Measurements from ENCODE around the gene TRIM33.
A peak's percentile ranks its signal among the peaks of the same experiment; 100 is the strongest.

TRIM33 gene

DNA sequence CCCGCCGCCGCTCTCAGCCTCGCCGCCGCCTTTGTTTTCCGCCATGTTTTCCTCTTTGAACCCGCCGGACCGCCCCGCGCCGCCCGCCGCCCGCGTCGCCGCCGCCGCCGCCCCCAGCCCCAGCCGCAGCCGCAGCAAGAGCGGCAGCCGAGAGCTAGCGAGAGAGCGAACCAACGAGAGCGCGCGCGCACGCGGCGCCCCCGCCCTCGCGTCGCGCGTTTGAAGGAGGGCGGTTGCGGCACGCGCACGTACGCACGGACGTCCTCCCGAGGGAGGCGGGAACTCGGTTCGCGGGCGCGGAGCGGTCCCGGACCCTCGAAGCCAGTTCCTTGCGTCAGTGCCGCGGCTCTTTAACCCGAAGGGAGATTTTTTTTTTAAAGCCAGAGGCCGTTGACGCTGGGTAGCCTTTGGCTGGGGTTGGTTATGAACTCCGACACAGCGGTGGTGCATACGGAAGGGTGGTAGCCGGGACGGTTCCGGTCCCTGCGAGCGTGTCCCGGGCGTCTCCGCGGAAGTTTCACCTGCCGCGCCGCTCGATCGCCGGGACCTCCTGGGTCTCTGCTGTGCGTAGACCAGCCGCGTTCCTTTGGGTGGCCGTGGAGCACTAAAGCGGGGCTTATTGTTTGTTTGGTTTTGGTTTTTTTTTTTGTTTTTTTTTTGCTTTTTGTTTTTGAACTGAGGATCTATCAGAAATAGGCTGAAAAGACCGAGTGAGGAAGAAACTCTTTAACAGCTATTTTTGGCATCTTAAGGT lies at the start of gene TRIM33:
TRIM33 (minus strand) TSS at position 172 of the 754 bp plus-strand sequence; CDS start at position 45, 127 bp downstream.
- DNase-seq (ENCODE audit: low read depth) = peak; percentile 86

DNA sequence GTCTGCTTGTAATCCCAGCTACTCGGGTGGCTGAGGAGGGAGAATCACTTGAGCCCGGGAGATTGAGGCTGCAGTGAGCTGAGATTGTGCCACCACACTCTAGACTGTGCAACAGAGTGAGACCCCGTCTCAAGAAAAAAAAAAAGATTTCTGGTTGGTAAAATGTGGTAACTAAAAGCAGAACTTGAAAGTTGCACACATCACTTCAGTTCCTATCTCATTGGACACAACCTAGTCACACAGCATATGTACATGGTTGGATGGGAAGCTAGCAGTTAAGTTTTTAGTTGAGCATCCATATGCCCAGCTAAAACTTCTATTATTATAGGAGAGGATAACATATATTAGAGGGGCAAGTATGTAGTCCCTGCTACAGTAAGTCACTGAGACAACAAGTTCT lies 48.4 kb upstream of the TRIM33 start:
- DNase-seq (ENCODE audit: low read depth) = no peak

DNA sequence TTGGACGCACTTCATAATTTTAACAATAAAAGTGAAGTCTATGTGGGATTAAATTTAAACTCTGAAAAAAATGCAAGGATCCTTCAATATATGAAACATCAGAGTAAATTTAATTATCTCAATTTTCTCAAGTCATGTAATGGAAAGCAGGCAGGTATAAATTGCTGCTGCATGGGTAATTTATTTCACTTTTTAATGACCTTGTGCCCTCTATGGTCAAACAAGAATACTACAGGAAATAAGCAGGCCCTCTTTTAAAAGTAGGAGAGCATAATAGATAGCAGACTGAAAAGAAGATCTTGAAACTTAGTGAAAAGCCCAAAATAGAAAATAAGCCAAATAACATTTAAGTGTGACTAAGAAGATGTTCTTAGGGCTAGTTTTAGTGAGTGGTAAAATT lies 47.5 kb upstream of the TRIM33 start:
- no peak for DNase-seq (ENCODE audit: low read depth)

DNA sequence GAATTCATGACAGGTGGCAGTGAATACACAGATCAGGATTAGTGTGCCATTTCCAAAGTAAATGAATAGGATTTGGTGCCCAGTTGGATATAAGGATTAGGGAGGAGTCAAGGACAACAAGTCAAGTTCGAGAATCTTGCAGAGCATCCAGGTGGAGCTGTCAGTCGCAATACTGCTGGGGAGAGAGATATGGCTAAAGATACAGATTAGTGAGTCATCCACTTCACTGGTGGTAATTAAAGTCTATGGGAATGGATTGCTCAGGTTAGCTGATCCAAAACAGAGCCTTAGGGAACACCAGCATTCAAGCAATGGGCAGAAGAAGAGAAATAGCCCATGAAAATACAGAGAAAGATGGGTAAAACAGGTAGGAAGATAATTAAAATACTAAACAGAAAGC lies 43.6 kb upstream of the TRIM33 start:
- DNase-seq (ENCODE audit: low read depth) = no peak

DNA sequence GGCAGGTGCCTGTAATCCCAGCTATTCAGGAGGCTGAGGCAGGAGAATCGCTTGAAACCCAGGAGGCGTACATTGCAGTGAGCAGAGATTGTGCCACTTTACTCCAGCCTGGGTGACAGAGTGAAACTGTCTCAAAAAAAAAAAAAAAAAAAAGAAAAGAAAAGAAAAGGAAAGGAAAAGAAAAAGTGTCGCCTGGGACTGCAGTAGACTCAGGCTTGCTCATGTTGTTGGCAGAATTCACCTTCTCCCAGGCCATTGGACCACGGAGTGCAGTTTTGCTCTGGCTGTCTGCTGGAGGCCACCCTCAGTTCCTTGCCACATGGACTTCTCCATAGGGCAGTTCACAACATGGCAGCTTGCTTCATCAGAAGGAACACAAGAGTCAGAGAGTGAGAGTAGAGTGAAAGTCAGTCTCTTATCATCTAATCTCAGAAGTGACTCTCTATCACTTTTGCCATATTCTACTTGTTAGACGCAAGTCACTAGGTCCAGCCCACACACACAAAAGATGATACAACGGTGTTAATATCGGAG lies 41.2 kb upstream of the TRIM33 start:
- no peak for DNase-seq (ENCODE audit: low read depth)

DNA sequence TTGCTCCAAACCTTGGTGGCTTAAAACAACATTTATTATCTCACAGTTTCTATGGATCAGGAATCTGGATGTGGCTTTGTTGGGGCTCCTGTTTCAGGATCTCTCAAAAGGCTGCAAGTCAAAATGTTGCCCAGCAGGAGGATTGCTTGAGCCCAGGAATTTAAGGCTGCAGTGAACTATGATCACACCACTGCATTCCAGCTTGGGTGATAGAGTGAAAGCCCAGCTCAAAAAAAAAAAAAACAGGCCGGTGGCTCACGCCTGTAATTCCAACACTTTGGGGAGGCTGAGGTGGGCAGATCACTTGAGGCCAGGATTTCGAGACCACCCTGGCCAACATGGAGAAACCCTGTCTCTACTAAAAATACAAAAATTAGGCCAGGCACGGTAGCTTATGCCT lies 40.4 kb upstream of the TRIM33 start:
- DNase-seq (ENCODE audit: low read depth) = no peak

DNA sequence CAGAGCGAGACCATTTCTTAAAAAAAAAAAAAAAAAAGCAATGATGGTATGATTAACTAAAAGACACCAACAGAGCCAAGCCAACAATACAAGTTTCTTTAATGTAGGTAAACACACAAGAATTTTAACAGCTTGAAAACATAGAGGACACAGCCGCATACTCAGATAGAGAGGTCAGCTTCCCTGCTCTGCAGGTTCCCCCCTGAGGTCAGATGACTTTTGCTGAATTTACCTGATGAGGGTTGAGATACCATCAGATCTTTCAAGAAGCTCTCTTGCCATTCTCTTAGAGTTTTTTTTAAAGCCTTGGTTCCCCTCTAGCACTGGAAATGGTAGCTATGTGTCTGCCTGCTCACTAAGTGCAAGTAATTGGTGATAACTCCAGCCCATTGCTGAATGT lies 39.3 kb upstream of the TRIM33 start:
- DNase-seq (ENCODE audit: low read depth) = no peak

DNA sequence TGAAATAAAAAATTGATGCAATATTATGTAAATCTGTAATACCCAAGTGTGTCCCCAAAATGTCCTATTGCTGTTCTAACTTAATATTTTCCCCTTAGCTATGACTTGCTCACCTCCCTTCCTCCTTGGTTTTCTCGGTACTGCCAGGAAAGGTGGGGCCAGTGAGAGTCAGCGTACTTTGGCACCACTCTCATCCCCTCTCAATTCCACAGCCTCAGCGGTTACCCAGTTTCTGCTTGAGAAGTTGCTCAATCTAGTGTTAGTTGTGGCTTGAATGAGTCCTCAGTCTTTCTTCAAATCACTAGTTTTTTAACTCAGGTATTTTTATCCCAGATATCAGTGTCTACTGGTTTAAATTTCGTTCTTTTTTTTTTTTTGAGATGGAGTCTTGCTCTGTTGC lies 38.1 kb upstream of the TRIM33 start:
- DNase-seq (ENCODE audit: low read depth) = no peak

DNA sequence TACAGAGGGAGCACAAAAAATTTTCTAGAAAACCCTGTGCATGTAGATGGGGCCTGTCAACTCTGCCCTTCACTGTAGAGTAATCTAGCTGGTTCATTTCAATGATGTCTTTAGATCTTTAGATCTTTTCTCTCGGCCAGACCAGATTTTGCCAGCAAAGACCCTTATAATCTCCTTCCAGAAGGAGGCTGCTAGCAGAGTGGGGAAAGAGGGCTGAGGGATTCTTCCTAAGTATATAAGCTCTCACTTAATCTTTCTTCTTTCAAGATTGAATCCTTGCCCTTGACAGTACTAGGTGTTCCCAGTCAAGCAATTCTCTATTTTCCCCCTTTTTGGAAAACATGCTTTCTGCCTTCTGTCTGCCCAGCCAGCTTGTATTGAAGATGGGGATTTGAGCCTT lies 36.1 kb upstream of the TRIM33 start:
- no peak for DNase-seq (ENCODE audit: low read depth)

DNA sequence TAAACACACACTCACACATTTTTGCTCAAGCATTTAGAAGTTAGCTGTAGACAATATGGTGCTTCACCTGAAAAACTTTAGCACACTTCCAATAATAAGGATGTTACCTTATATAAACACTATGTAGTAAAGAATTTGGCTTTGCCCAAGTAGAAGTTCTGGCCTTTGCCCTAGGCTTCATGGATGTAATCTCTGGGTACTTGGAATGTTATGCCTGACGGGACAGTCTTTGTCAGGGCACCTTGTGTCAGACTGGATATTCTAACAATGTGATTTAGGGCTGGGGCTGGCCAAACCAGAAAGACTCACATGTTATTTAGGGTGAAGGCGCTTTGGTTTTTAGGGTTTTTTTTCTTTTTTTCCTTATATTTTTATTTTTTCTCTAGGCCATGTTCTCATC lies 34.8 kb upstream of the TRIM33 start:
- DNase-seq (ENCODE audit: low read depth) = no peak

DNA sequence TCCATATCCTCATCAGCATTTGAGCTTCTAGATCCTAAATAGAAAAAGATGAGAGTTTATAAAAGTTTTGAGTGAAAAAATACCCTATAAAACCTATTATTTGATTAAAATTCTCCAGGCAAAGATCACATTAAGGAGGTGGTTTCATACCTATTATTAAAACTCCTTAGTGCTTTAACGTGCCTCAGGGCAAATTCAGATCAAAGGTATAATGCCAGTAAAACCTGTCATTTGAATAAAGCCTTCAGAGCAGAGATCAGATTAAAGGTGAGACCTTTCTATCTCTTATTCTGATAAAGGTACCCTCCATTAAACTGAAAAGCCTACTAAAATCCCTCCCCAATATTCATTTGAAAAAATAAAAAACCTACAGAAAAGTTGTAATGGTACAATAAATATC lies 34.3 kb upstream of the TRIM33 start:
- DNase-seq (ENCODE audit: low read depth) = no peak

DNA sequence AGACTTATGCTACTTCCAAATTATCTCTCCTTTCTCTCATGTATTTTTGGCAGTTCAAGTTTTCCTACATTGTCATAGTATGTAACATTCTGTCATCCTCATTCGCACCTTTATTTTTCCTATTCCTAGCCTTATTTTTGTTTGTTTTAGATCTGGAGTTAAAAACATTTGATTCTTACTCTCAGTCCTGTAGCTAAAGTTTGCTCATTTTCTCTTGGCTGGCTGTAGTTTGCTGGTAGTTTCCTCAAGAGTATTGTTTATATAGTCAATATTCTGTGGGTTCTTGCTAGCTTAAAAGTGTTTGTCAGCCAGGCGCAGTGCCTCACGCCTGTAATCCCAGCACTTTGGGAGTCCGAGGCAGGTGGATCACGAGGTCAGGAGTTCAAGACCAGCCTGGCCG lies 29.8 kb upstream of the TRIM33 start:
- DNase-seq (ENCODE audit: low read depth) = no peak

DNA sequence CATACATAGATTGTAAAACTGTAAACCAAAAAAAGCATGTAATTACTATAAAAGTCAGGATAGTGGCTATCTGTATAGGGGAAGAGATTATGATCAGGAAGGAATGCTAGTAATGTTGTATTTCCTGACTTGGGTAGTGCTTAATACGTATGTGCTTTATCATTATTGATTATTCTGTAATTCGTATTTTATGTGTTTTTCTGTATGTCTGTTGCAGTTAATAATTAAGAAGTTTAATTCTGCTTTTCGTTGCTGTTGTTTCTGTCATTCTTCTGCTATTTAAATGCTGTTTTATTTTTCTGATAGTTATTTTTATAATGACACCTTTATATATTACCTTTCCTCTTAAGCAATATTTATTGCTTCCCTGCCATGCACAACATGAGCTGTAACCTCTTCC lies 29.3 kb upstream of the TRIM33 start:
- DNase-seq (ENCODE audit: low read depth) = no peak

DNA sequence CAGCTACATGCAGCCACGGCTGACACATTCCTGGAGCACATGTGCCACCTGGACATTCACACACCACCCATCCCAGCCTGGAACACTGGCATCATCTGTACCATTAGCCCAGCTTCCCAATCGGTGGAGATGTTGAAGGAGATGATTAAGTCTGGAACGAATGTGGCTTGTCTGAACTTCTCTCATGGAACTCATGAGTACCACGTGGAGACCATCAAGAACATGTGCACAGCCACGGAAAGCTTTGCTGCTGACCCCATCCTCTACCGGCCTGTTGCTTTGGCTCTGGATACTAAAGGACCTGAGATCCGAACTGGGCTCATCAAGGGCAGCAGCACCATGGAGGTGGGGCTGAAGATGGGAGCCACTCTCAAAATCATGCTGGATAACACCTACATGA lies 25.0 kb upstream of the TRIM33 start:
- no peak for DNase-seq (ENCODE audit: low read depth)

DNA sequence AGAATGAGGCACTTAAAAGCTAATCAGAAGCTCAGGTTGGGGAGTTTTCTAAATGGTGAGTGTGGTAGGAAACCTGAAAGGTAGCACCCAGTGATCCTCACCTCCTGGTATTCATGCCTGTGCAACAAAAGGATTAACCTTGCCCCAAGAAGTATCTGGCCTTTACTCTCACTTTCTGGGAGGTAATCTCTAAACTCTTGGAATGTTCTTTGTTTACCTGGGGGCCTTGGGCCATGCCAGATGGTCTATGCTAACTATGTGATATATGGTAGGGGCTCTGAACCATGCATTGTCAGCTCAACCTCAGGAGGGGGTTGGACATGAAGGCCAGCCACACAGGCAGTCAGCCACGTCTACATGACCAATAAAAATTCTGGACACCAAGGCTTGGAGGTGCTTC lies 24.4 kb upstream of the TRIM33 start:
- DNase-seq (ENCODE audit: low read depth) = no peak

DNA sequence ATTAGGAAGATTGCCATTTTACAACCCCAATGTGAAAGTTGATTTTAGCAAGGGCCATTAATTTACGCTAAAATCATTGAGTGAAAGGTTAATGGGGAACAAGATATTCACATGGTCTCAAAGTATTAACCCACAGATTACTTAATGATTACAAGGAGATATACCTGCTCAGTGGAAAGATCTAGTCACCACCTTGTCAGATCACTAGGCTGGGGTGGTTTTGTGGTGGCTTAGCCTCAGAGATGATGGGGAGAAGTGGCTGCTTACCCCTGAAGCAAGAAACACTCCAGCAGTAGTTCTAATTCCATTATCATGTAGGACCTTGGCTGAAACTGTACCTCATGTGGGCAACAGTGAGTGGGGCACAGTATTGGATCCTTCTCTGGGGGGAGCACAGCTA lies 20.1 kb upstream of the TRIM33 start:
- no peak for DNase-seq (ENCODE audit: low read depth)

DNA sequence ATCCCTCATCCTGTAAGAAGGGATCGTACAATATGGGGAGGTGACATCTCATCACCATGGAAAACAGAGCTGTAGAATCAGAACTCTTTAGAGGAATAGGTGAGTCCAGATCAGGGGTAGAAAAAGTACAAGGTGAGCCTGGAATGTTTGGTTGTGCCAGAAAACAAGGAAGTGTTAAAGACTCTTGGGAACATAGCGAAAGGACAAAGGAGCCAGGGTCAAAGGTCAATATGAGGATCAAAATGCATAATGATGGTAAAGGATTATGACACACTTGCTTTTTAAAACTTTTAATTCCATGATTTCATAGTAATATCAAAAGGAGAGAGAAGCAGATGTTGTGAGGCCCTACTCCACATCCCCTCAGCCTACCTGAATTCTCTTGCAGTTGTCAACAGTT lies 19.2 kb upstream of the TRIM33 start:
- DNase-seq (ENCODE audit: low read depth) = no peak

DNA sequence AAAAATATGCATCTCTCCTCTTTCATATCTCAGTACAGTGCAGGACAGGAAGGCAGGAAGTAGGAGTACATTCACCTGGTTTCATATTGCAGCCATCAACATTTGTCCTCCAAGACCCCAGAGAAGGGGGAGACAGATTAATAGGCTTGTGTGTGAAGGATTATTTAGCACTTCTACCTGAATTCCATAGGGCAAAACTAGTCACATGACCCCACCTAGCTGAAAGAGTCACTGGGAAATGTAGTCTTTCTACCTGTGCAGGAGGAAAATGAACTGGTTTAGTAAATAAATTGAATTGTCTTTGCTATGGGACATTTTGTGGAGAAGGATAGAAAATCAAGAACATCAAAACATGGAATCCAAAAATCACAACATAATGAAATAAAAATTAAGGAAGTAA lies 13.9 kb upstream of the TRIM33 start:
- no peak for DNase-seq (ENCODE audit: low read depth)

DNA sequence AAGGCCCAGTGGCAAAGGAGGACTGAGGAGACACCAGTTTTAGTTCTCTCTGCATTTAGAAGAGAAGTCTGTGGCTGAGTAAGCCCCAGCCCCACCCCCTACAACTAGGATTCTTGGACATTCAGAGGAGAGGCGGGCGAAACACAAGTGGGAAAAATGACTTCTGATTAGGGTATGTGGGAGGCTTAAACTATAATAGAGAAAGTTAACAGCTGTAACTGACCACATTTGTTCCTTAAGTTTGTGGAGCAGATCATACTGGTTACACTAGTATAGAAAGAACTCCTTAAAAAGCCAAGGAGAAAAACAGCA lies 11.2 kb upstream of the TRIM33 start:
- no peak for DNase-seq (ENCODE audit: low read depth)

DNA sequence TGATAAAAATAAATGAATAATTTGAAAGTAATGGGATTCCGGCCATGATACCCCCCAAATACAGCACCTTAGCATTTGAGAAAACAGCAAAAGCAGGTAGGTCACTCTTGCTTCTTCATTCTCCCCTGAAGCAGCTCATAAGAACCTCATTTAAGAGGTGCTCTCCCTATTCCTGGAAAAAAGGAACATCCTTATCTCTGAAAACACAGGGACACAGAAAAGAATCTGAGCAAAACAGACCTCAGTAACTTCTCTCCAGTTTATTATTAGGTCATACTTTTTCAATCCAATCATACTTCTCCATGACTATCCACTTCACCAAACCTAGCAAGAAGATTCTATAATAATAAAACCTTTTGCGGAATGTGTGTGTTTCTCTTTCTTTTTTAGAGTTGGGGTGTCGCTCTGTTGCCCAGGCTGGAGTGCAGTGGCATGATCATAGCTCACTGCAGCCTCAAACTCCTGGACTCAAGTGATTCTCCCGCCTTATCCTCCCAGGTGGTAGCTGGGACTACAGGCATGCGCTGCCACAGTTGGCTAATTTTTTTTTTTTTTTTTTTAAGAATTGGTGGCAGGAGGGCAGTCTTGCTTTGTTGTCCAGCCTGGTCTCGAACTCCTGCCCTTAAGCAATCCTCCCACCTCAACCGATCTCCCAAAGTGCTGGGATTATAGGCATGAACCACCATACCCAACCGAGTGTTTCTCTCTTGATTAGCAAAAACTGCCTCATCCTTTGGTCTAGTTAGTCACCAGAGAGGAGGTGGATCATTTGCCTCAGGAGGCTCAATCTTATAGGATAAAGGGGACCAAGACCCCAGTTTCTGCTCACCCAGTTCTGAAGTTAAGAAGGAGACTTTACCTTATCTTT lies 10.6 kb upstream of the TRIM33 start:
- no peak for DNase-seq (ENCODE audit: low read depth)

DNA sequence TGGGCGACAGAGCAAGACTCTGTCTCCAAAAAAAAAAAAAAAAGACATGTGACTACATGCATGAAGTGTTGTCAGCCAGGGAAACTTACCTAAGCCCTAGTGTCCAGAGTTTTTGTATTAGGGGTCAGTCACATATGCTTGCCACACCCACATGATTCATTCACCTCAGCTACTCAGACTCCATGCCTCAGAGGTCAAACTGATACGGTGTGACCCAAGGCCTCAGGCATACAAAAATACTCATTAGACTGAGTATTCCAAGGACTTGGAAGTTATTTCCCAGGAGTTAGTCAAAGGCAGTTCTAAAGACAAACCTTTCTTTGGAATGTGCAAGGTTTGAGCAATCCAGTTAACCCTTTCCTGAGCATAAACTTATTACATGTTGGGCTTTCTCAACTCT lies 6.3 kb upstream of the TRIM33 start:
- no peak for DNase-seq (ENCODE audit: low read depth)

DNA sequence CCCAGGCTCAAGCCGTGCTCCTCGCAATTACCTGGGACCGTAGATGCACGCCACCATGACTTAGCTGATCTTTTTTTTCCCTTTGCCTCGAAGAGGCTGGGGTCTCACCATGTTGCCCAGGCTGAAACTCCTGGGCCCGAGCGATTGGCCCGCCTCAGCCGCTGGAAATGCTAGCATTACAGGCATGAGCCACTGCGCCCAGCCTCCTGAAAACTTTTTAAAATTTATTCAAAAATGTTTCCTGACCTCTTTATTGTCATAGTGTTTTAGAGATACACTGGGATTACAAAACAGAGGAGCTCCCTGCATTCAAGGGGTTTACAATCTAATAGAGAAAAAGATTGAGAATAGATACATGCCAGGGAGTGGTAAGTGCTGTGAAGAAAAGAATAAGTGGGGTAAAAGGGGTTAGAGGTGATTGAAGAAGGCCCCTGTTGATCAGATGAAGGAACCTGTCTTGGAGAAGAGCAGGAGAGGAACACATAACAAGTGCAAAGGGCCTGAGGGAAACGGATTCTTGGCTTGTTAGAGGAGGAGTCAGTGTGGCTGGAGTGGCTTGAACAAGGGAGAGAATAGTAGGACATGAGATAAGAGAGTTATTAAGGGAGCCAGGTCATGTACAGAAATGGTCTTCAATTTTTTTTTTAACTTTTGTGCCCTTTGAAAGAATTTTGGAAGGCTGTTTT lies 1.7 kb upstream of the TRIM33 start:
- DNase-seq (ENCODE audit: low read depth) = no peak

Measured in T-helper 22 cell (primary cell).